Osteocyte (in vitro differentiated cells): ENCODE data around the gene DECR2. TPM values are rescaled to one million over a fixed set of nuclear protein-coding genes. Genes with fewer than 3 reads are reported as not detected.

Source experiments
- DNase-seq: peaks from one replicate; pipeline ENCODE4 v3.0.0; 2021; ENCODE audit warnings: mixed read lengths; ENCODE audit not compliant: unreplicated experiment; ENCODE audit errors: extremely low spot score
- H3K27ac Mint-ChIP-seq: one replicate; pipeline ENCODE4 v1.8.0; 2021; ENCODE audit warnings: mild to moderate bottlenecking, mixed read lengths; ENCODE audit not compliant: unreplicated experiment
- H3K27me3 Mint-ChIP-seq: one replicate; pipeline ENCODE4 v1.8.0; 2021; ENCODE audit warnings: mixed read lengths; ENCODE audit not compliant: unreplicated experiment
- H3K36me3 Mint-ChIP-seq: one replicate; pipeline ENCODE4 v1.8.0; 2021; ENCODE audit warnings: mixed read lengths; ENCODE audit not compliant: unreplicated experiment
- H3K4me1 Mint-ChIP-seq: one replicate; pipeline ENCODE4 v1.8.0; 2021; ENCODE audit warnings: mixed read lengths; ENCODE audit not compliant: unreplicated experiment
- H3K4me3 Mint-ChIP-seq: one replicate; pipeline ENCODE4 v1.8.0; 2021; ENCODE audit warnings: mild to moderate bottlenecking, moderate library complexity, mixed read lengths; ENCODE audit not compliant: unreplicated experiment
- H3K9me3 Mint-ChIP-seq: one replicate; pipeline ENCODE4 v1.8.0; 2021; ENCODE audit warnings: mixed read lengths; ENCODE audit not compliant: unreplicated experiment
- CTCF ChIP-seq: fragments of 200-600 bp; sonication (generic); IDR thresholded peaks from 2 replicates; pipeline ENCODE4 v1.5.0; 2021; ENCODE audit warnings: antibody characterized with exemption, mild to moderate bottlenecking, moderate library complexity
- total RNA-seq: library from RNA; stranded (reverse); gene quantifications from 2 replicates; pipeline ENCODE4 v1.2.1, GENCODE V29; 2021

DECR2 gene
- total RNA-seq, 1 donor from 2014 or later = 23.4 TPM

- no peak for TF ChIP-seq CTCF
- H3K27me3 Mint-ChIP-seq = no peaks in the 10 kb centered on the region
- H3K4me3 Mint-ChIP-seq = no peak overlapping the region
- DNase-seq = no peak
- no peak overlapping the region for H3K27ac Mint-ChIP-seq
- H3K4me1 Mint-ChIP-seq = peaks cover 15% of the 10 kb centered on the region
- H3K9me3 Mint-ChIP-seq = no peaks in the 10 kb centered on the region
- peaks cover 3% of the 10 kb centered on the region for H3K36me3 Mint-ChIP-seq
Observed at GRCh38 chr16:372302-372983, 29.2 kb upstream of the DECR2 start.

GRCh38 chr16:373020-373598 lies 28.6 kb upstream of the DECR2 start:
- Mint-ChIP-seq H3K4me1 (peaks cover 15% of the 10 kb centered on the region), H3K36me3 (peaks cover 3% of the 10 kb centered on the region), H3K27ac (no peak overlapping the region), H3K27me3 (no peaks in the 10 kb centered on the region), H3K9me3 (no peaks in the 10 kb centered on the region), H3K4me3 (no peak overlapping the region)
- no peak for TF ChIP-seq CTCF
- DNase-seq = peak; percentile 81

GRCh38 chr16:373848-374615 lies 27.7 kb upstream of the DECR2 start:
- H3K27me3 Mint-ChIP-seq = no peaks in the 10 kb centered on the region
- H3K27ac Mint-ChIP-seq = no peak overlapping the region
- peaks cover 3% of the 10 kb centered on the region for H3K36me3 Mint-ChIP-seq
- DNase-seq = peak; percentile 82
- peaks cover 15% of the 10 kb centered on the region for H3K4me1 Mint-ChIP-seq
- H3K4me3 Mint-ChIP-seq = no peak overlapping the region
- H3K9me3 Mint-ChIP-seq = no peaks in the 10 kb centered on the region
- no peak for TF ChIP-seq CTCF

- no peak overlapping the region for H3K27ac Mint-ChIP-seq
Observed at GRCh38 chr16:374616-374926, 27.1 kb upstream of the DECR2 start.

More at GRCh38 chr16:374616-374926, 27.1 kb upstream of the DECR2 start:
- Mint-ChIP-seq H3K27me3 (no peaks in the 10 kb centered on the region), H3K36me3 (peaks cover 3% of the 10 kb centered on the region), H3K9me3 (no peaks in the 10 kb centered on the region), H3K4me3 (no peak overlapping the region), H3K4me1 (peaks cover 11% of the 10 kb centered on the region)
- no peak for TF ChIP-seq CTCF
- DNase-seq = no peak
